Measurements from ENCODE around the gene THYN1. TPM values are rescaled to one million over a fixed set of nuclear protein-coding genes. Genes with fewer than 3 reads are reported as not detected.
A peak's percentile ranks its signal among the peaks of the same experiment; 100 is the strongest.
"Not testable (repeated sequence)": the region's sequence is repeated elsewhere in the genome, so short reads cannot be mapped to it uniquely, and the experiment has no call there.

The THYN1 gene
- total RNA-seq, 4 donors from 2014 or later = 31.7 to 62.8 (median 42.6) TPM

DNA sequence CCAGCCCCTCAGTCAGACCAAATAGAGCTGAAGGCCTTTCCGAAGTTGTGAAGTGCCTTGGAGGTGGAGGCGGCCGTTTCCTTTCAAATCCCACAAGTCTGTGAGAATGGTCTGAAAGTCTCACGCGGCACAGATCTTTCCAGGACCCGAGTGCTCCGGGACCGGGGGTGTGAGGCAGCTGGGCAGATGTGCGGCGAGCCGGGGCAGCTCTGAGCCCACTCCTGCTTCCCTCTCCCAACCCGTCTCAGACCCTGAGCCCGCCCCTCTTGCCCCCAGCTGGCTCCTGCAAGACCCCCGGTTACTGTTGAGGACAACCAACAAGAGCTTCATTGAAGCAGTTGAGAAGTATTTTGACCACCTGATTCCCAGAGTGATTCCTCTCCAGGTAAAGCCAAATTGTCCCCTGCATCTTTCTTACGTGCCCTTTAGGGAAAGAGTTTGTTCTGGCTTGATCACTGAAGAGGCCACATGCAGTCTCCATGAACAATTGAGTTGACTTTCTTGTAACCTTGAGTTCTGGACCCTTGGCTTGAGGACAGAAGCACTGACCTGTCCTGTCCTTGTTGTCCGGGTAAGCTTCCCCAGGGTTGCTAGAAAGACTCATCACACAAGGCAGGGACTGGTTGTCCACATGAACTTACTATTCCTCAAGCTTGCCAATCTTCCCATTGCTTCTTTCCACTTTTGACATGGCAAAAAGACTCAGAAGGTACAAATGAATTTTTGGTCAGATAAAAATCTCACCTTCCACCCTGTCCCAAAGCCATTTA is 30.5 kb upstream of the THYN1 start:
- H3K36me3 ChIP-seq = no peaks in the 10 kb centered on the region
- no peak for DNase-seq (ENCODE audit: low spot score in 2 of 2)
- no peak overlapping the region for H3K4me3 ChIP-seq
- H3K4me1 ChIP-seq = peaks cover 6% of the 10 kb centered on the region
- no peak overlapping the region for H3K27ac ChIP-seq
- TF ChIP-seq POLR2AphosphoS5 (IDR thresholded peaks at IDR 0.05) (no peak), EP300 (IDR thresholded peaks at IDR 0.05) (no peak), POLR2A (IDR thresholded peaks at IDR 0.05) (no peak)
- TF ChIP-seq, protein P1, sequence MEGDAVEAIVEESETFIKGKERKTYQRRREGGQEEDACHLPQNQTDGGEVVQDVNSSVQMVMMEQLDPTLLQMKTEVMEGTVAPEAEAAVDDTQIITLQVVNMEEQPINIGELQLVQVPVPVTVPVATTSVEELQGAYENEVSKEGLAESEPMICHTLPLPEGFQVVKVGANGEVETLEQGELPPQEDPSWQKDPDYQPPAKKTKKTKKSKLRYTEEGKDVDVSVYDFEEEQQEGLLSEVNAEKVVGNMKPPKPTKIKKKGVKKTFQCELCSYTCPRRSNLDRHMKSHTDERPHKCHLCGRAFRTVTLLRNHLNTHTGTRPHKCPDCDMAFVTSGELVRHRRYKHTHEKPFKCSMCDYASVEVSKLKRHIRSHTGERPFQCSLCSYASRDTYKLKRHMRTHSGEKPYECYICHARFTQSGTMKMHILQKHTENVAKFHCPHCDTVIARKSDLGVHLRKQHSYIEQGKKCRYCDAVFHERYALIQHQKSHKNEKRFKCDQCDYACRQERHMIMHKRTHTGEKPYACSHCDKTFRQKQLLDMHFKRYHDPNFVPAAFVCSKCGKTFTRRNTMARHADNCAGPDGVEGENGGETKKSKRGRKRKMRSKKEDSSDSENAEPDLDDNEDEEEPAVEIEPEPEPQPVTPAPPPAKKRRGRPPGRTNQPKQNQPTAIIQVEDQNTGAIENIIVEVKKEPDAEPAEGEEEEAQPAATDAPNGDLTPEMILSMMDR (IDR thresholded peaks at IDR 0.05) = no peak
- H3K9me3 ChIP-seq = no peaks in the 10 kb centered on the region
- H3K27me3 ChIP-seq = peaks cover 4% of the 10 kb centered on the region
- 93% methylated on average over 15 of the region's 16 CpGs for WGBS

DNA sequence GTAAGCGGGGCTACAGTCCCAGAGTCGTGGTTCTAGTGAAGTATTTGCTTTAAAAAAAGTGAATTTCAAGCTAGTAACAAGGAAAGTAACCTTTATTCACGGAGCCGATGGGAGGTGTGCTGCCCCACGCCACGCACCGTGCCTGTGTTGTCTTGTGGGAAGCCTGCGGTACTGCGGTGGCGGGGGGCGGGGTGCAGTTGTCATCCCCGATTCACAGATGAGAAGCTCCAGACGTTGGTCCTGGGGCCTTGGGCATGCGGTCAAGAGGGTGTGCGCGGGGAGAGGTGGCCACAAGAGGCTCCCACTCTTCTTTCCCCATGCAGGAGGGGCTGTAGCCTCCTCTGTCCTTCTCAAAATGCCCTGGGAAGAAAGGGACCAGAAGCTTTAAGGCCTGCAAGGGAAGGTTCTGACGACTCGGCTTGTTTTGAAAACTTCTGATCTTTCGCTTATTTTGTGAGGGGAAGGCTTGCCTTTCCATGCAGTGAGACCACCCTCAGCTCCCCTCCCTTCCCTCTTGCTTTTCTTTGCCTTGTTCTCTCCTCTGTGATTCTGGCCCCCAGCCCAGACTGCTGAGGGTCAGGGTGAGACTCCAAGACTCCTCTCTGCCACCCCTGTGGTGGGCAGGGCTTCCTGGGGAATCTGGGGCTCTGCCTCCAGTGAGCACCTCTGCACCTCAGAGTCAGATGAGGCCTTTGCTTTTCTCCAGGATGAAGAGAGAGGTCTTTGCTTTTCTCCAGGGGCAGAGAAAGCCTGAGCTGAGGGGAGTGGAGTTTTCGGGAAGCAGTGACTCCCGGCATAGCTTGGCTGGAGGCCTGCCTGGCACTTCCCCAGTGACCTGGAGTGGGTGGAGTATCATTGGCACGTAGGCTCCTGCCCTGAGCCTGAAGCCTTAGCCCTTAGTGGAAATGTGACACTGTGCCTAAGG is 29.2 kb upstream of the THYN1 start:
- peaks cover 6% of the 10 kb centered on the region for H3K4me1 ChIP-seq
- H3K27me3 ChIP-seq = peaks cover 16% of the 10 kb centered on the region
- H3K27ac ChIP-seq = no peak overlapping the region
- H3K9me3 ChIP-seq = no peaks in the 10 kb centered on the region
- 78% methylated on average over 20 of the region's 22 CpGs for WGBS
- DNase-seq (ENCODE audit: low spot score in 2 of 2) = no peak
- TF ChIP-seq POLR2A (IDR thresholded peaks at IDR 0.05) (no peak), POLR2AphosphoS5 (IDR thresholded peaks at IDR 0.05) (no peak), EP300 (IDR thresholded peaks at IDR 0.05) (no peak)
- TF ChIP-seq, protein P1 (IDR thresholded peaks at IDR 0.05) = no peak
- H3K36me3 ChIP-seq = no peaks in the 10 kb centered on the region
- H3K4me3 ChIP-seq = no peak overlapping the region

DNA sequence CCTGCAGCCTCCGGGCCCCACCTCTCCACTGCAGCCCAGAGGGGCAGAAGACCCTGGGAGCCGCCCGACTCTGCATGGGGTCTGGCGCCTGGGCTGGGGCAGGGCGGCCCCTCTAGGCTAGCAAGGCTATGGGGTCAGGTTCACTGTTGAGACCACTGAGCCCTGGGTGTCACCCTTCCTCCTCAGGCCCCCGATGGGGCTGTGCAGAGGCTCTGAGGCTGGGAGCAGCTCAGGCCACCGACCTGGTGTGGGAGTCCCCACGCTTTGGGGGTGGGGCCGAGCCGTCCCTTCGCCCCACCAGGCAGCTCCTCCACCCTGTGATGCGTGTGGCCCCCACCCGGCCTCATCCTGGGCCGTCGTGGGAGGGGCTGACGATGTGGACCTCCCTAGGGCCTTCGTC is 28.5 kb upstream of the THYN1 start:
- Histone ChIP-seq H3K4me1 (peaks cover 12% of the 10 kb centered on the region), H3K27me3 (peaks cover 24% of the 10 kb centered on the region)
- DNase-seq (ENCODE audit: low spot score in 2 of 2); H3K27ac ChIP-seq; H3K36me3 ChIP-seq; H3K4me3 ChIP-seq; H3K9me3 ChIP-seq: not testable (repeated sequence)
- 93% methylated on average over 6 of the region's 17 CpGs for WGBS

DNA sequence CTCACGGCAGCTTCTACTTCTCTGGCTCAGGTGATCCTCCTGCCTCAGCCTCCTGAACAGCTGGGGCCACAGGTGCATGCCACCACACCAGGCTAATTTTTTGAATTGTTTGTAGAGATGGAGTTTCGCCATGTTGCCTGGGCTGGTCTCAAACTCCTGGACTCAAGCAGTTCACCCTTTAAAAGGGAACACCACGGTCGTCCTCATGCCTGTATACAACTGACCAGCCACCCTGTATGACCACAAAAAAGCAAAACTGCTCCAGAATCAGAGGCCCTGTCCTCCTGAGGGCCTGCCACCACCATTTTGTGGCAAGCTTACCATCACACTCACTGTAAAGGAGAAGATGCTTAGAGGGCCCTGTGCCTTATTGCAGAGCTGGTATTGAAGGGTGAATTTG is 25.2 kb upstream of the THYN1 start:
- TF ChIP-seq POLR2AphosphoS5 (IDR thresholded peaks at IDR 0.05) (no peak), EP300 (IDR thresholded peaks at IDR 0.05) (no peak), POLR2A (IDR thresholded peaks at IDR 0.05) (no peak)
- TF ChIP-seq, protein P1 (IDR thresholded peaks at IDR 0.05) = no peak
- H3K4me1 ChIP-seq = peaks cover 27% of the 10 kb centered on the region
- WGBS = 94% methylated on average over 4 of the region's 4 CpGs
- no peak overlapping the region for H3K27ac ChIP-seq
- H3K9me3 ChIP-seq = no peaks in the 10 kb centered on the region
- H3K36me3 ChIP-seq = no peaks in the 10 kb centered on the region
- H3K4me3 ChIP-seq = no peak overlapping the region
- DNase-seq (ENCODE audit: low spot score in 2 of 2) = no peak
- peaks cover 57% of the 10 kb centered on the region for H3K27me3 ChIP-seq

DNA sequence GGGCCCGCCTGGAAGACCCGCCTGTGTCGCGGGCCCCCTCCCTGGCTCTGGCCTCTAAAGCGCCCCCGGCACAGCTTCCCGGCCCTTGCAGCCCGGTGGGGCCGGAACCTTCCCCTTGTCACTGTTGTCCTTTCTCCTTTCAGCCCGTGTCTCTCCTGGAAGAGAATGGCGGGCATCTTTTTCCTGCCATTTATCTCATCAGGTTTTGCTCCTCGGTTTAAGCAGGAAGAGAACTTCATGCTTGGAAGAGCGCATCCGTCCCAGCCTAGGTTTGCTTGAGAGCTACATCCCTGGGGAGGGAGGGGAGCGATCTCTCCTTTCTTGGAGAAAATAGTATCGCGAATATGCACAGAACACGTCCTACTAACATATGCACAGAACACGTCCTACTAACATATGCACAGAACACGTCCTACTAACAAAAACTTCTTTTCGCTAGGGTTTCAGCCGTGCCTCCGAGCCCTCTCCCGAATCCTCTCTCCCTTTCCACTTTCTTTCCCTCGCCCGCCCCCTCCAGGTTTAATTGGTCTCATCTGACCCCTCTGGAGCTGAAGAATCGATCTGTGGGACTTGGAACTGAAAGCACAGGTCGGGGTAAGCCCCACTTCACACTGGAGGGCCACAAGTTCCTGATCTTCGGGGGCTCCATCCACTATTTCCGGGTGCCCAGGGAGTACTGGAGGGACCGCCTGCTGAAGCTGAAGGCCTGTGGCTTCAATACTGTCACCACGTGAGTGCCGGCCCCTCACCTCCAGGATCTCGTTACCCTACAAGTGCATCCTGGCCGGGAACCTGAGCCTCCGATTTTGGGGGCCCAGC is 24.2 kb upstream of the THYN1 start:
- Histone ChIP-seq H3K4me1 (peaks cover 22% of the 10 kb centered on the region), H3K36me3 (no peaks in the 10 kb centered on the region), H3K27ac (no peak overlapping the region), H3K9me3 (no peaks in the 10 kb centered on the region), H3K4me3 (peak overlapping the region; percentile 48), H3K27me3 (peaks cover 66% of the 10 kb centered on the region)
- WGBS = 47% methylated on average over 36 of the region's 36 CpGs
- TF ChIP-seq POLR2A (IDR thresholded peaks at IDR 0.05) (no peak), POLR2AphosphoS5 (IDR thresholded peaks at IDR 0.05) (no peak), EP300 (IDR thresholded peaks at IDR 0.05) (no peak)
- TF ChIP-seq, protein P1 (IDR thresholded peaks at IDR 0.05) = no peak
- DNase-seq (ENCODE audit: low spot score in 2 of 2) = no peak

Measured in suprapubic skin (tissue), 4 donors.